NT2/D1 (cell line): ENCODE results near the gene GLP1R.

Source experiments
- SUZ12 ChIP-seq: IDR thresholded peaks from 2 replicates; pipeline ENCODE4 v1.6.1; 2011; ENCODE audit not compliant: insufficient read length, insufficient read depth; ENCODE audit errors: extremely low read depth
- YY1 ChIP-seq: IDR thresholded peaks from 2 replicates; pipeline ENCODE4 v1.6.1; 2011; ENCODE audit not compliant: insufficient read length, insufficient read depth
- ZNF274 ChIP-seq: IDR thresholded peaks from 2 replicates; pipeline ENCODE4 v1.6.1; 2011; ENCODE audit warnings: mild to moderate bottlenecking, low read depth, low read length

- TF ChIP-seq SUZ12 (no peak), YY1 (no peak), ZNF274 (no peak)
Observed at GRCh38 chr6:39074486-39074885, 25.9 kb downstream of the GLP1R start.
